HepG2 (cell line): ENCODE results near the gene CCNYL1. TPM values are rescaled to one million over a fixed set of nuclear protein-coding genes. Genes with fewer than 3 reads are reported as not detected.
A peak's percentile ranks its signal among the peaks of the same experiment; 100 is the strongest.

ENCODE experiments used
- ATAC-seq: fragments of 200-7000 bp; cut with Tn5 transposase; 3 replicates; pipeline ENCODE4 v1.9.1; 2020; ENCODE audit warnings: mild to moderate bottlenecking, moderate library complexity
- BruUV-seq: library from RNA; stranded (reverse); fragments of 400-500 nt; replicated peaks from 2 replicates; lab custom pipeline; 2021; lab: Mats Ljungman, UMichigan
- CTCF ChIA-PET: fragments of 300-600 bp; formaldehyde crosslinking; extraction: SDS; loops from one replicate; lab custom pipeline; 2021; ENCODE audit warnings: low total read pairs, inconsistent platforms, low intra/inter-chr PET ratio; lab: Yijun Ruan, JAX
- POLR2A ChIA-PET: fragments of 350-600 bp; sonication (Branson Sonifier 250); formaldehyde crosslinking; loops from one replicate; lab custom pipeline; 2020; ENCODE audit warnings: antibody characterized with exemption, inconsistent platforms; lab: Yijun Ruan, JAX
- DNase-seq: peaks from one replicate; pipeline ENCODE4 v3.0.0-alpha.2; 2015; ENCODE audit warnings: low spot score
- FAIRE-seq: peaks from 3 replicates; lab custom pipeline; 2011; peaks lifted over from hg19 to GRCh38; lab: Jason Lieb, UNC
- H2AFZ ChIP-seq: one replicate; pipeline ENCODE4 v1.6.1; 2011; ENCODE audit warnings: low read length, inconsistent platforms
- H3K27ac ChIP-seq: fragments of 300-600 bp; 3 replicates; pipeline ENCODE4 v1.8.0; 2011; ENCODE audit warnings: mixed run types, mild to moderate bottlenecking, mixed read lengths, low read length, inconsistent platforms; ENCODE audit not compliant: insufficient read depth; ENCODE audit errors: extremely low read length
- H3K27me3 ChIP-seq, 2 experiments: fragments of 200-600 bp in 1 of 2; 2 replicates in 1 of 2; 3 replicates in 1 of 2; pipeline versions ENCODE4 v1.6.0 to v1.8.0; 2011; ENCODE audit warnings: low read length in 2 of 2, mild to moderate bottlenecking in 2 of 2, moderate library complexity in 2 of 2, inconsistent platforms in 1 of 2; ENCODE audit not compliant: insufficient read depth in 2 of 2, control insufficient read depth in 1 of 2
- H3K36me3 ChIP-seq, 2 experiments: fragments of 200-600 bp in 1 of 2; replicated peaks in 1 of 2; 2 replicates in 1 of 2; 3 replicates in 1 of 2; pipeline versions ENCODE4 v1.5.1 to v1.8.0; 2011; ENCODE audit warnings: low read length in 2 of 2, inconsistent platforms in 1 of 2; ENCODE audit not compliant: insufficient read depth in 2 of 2, control insufficient read depth in 1 of 2
- H3K4me1 ChIP-seq: 2 replicates; pipeline ENCODE4 v1.5.1; 2012; ENCODE audit warnings: low read length, inconsistent platforms; ENCODE audit not compliant: insufficient read depth
- H3K4me2 ChIP-seq: 2 replicates; pipeline ENCODE4 v1.6.0; 2011; ENCODE audit warnings: low read depth, low read length, inconsistent platforms
- H3K4me3 ChIP-seq, 3 experiments: fragments of 200-600 bp in 1 of 3; sonication (generic), shearing (Covaris generic) in 1 of 3; replicated peaks in 1 of 3; 2 replicates each; pipeline ENCODE4 v1.5.1; 2011 to 2016; ENCODE audit warnings: low read length in 3 of 3, inconsistent platforms in 2 of 3, low read depth in 2 of 3, mild to moderate bottlenecking in 2 of 3, control low read depth in 1 of 3, mixed read lengths in 1 of 3; ENCODE audit not compliant: insufficient read depth in 1 of 3
- H3K79me2 ChIP-seq: one replicate; pipeline ENCODE4 v1.6.1; 2011; ENCODE audit warnings: low read length, inconsistent platforms; ENCODE audit not compliant: insufficient read depth
- H3K9ac ChIP-seq: 2 replicates; pipeline ENCODE4 v1.6.0; 2011; ENCODE audit warnings: mild to moderate bottlenecking, low read depth, low read length, inconsistent platforms; ENCODE audit not compliant: insufficient read depth
- H3K9me3 ChIP-seq: 2 replicates; pipeline ENCODE4 v1.5.1; 2012; ENCODE audit warnings: mild to moderate bottlenecking, low read length
- H4K20me1 ChIP-seq: 2 replicates; pipeline ENCODE4 v1.6.0; 2011; ENCODE audit warnings: inconsistent platforms, mild to moderate bottlenecking, low read length, moderate library complexity; ENCODE audit not compliant: insufficient read depth
- HMGA1 ChIP-seq: sonication (generic); formaldehyde crosslinking; conservative IDR thresholded peaks from 2 replicates; pipeline ENCODE4 v1.4.0; 2020; ENCODE audit warnings: missing genetic modification reagents
- HNRNPK ChIP-seq: fragments of 200-400 bp; formaldehyde crosslinking; IDR thresholded peaks from 2 replicates; pipeline ENCODE4 v1.6.1; 2018; ENCODE audit warnings: low read length, low read depth, moderate library complexity, mild to moderate bottlenecking; ENCODE audit not compliant: poor library complexity, severe bottlenecking
- PAXIP1 ChIP-seq: sonication (generic); formaldehyde crosslinking; conservative IDR thresholded peaks from 2 replicates; pipeline ENCODE4 v1.4.0; 2020; ENCODE audit warnings: mild to moderate bottlenecking, missing genetic modification reagents, moderate library complexity
- TSC22D2 ChIP-seq: sonication (generic); formaldehyde crosslinking; IDR thresholded peaks from 2 replicates; pipeline ENCODE4 v1.5.1; 2020; ENCODE audit warnings: missing genetic modification reagents, mild to moderate bottlenecking, borderline replicate concordance
- WGBS: methylation state at CpG from one replicate; pipeline ENCODE4 v1.1.6; 2017; ENCODE audit warnings: low lambda C conversion rate; 5-methylcytosine and 5-hydroxymethylcytosine counted together
- in situ Hi-C: cut with HindIII; loops from 2 replicates; pipeline ENCODE4 v1.10.0; 2017; ENCODE audit warnings: low pct_unique_long_range_greater_than_20kb; ENCODE audit not compliant: extremely low pct_ligation_motif_present
- intact Hi-C: fragments of 100-400 bp; cut with micrococcal nuclease; formaldehyde crosslinking; loops from one replicate; pipeline ENCODE4 v1.10.0; 2022; ENCODE audit not compliant: unreplicated experiment
- polyA plus RNA-seq, 8 experiments: library from polyadenylated mRNA; depleted of rRNA in 3 of 8; stranded (reverse) in 7 of 8; unstranded in 1 of 8; fragments of >200 nt; fragmentation: Illumina TruSeq in 4 of 8; extraction: Trizol in 4 of 8; gene quantifications; 2 replicates each; pipeline versions ENCODE4 v1.2.1 to v1.2.3, GENCODE V29; 2011 to 2016; ENCODE audit warnings: low read depth in 4 of 8, missing spikeins in 1 of 8, mixed read lengths in 1 of 8; ENCODE audit not compliant: insufficient read depth in 1 of 8
- total RNA-seq, 5 experiments: library from RNA; depleted of rRNA; stranded (reverse); fragments of >200 nt; fragmentation: Illumina TruSeq; extraction: Trizol; gene quantifications; 2 replicates each; pipeline ENCODE4 v1.2.3, GENCODE V29; 2016; ENCODE audit warnings: low read depth in 1 of 5
- TF ChIP-seq, protein P1 (sequence below): sonication (generic); formaldehyde crosslinking; IDR thresholded peaks from 2 replicates; pipeline ENCODE4 v1.5.1; 2020; ENCODE audit warnings: missing genetic modification reagents, mild to moderate bottlenecking, borderline replicate concordance
- TF ChIP-seq, protein P2 (sequence below): sonication (generic); formaldehyde crosslinking; IDR thresholded peaks from 2 replicates; pipeline ENCODE4 v1.4.0; 2020; ENCODE audit warnings: missing genetic modification reagents
- TF ChIP-seq, protein P3 (sequence below): IDR thresholded peaks from 2 replicates; pipeline ENCODE4 v1.6.1; 2016; ENCODE audit warnings: low read depth, control low read depth
- TF ChIP-seq, protein P4 (sequence below): sonication (generic); formaldehyde crosslinking; IDR thresholded peaks from 2 replicates; pipeline ENCODE4 v1.4.0; 2020; ENCODE audit warnings: missing genetic modification reagents, borderline replicate concordance

The CCNYL1 gene
- total and polyA plus RNA-seq, 2 of the 13 experiments (the other 11 are each of a cell fraction or from before 2014, with no cell fraction given), result 12.5 to 16.2 TPM

GRCh38 chr2:207765547-207765946 lies 54.1 kb downstream of the CCNYL1 start:
- in situ Hi-C loops (loop anchor here (5.0 kb wide), 2 partner anchors 62 to 207 kb away; no protein-coding TSS in a partner anchor), intact Hi-C loops (loop anchor here (5.0 kb wide), 1 partner anchor 47 kb away; no protein-coding TSS in a partner anchor)
- peaks cover 71% of the 10 kb centered on the region for H4K20me1 ChIP-seq
- peak; percentile 75 for FAIRE-seq
- no peaks in the 10 kb centered on the region; a peak in 1 of 5 replicates for H3K27me3 ChIP-seq
- 0% methylated on average over 2 of the region's 2 CpGs for WGBS
- DNase-seq, result peak; percentile 92
- BruUV-seq, result no TSS peak
- peak overlapping the region; percentile 80 to 98 (median 88); a peak in 5 of 6 replicates for H3K4me3 ChIP-seq
- H3K4me1 ChIP-seq, result peaks cover 78% of the 10 kb centered on the region
- ChIA-PET CTCF (interaction anchor here (1.5 kb wide), 1 partner anchor 268 kb away, joined by 6 read pairs; no protein-coding TSS in a partner anchor), POLR2A (interaction anchor here (0.8 to 8.6 kb wide), 21 partner anchors 10 to 275 kb away, joined by 3 to 232 read pairs (median 10); partner anchors contain the start of gene PLEKHM3)
- H2AFZ ChIP-seq, result no peak overlapping the region
- peaks cover 20 to 56% of the 10 kb centered on the region in 2 experiments for H3K36me3 ChIP-seq
- H3K4me2 ChIP-seq, result peak overlapping the region; percentile 87
- ATAC-seq, result no peak
- no peaks in the 10 kb centered on the region for H3K9me3 ChIP-seq
- peaks cover 83% of the 10 kb centered on the region for H3K79me2 ChIP-seq
- peak overlapping the region; percentile 28 for H3K27ac ChIP-seq
- 0 out of 2 replicates have a peak overlapping the region, but pooled peaks have one; percentile 16 for H3K9ac ChIP-seq
- TF ChIP-seq, protein P1, sequence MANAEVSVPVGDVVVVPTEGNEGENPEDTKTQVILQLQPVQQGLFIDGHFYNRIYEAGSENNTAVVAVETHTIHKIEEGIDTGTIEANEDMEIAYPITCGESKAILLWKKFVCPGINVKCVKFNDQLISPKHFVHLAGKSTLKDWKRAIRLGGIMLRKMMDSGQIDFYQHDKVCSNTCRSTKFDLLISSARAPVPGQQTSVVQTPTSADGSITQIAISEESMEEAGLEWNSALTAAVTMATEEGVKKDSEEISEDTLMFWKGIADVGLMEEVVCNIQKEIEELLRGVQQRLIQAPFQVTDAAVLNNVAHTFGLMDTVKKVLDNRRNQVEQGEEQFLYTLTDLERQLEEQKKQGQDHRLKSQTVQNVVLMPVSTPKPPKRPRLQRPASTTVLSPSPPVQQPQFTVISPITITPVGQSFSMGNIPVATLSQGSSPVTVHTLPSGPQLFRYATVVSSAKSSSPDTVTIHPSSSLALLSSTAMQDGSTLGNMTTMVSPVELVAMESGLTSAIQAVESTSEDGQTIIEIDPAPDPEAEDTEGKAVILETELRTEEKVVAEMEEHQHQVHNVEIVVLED (CRISPR knock-in tag), result no peak
- TF ChIP-seq HNRNPK (peak; percentile 81), PAXIP1 (CRISPR knock-in tag) (peak; percentile 82), TSC22D2 (CRISPR knock-in tag) (no peak), HMGA1 (CRISPR knock-in tag) (no peak)
- TF ChIP-seq, protein P2, sequence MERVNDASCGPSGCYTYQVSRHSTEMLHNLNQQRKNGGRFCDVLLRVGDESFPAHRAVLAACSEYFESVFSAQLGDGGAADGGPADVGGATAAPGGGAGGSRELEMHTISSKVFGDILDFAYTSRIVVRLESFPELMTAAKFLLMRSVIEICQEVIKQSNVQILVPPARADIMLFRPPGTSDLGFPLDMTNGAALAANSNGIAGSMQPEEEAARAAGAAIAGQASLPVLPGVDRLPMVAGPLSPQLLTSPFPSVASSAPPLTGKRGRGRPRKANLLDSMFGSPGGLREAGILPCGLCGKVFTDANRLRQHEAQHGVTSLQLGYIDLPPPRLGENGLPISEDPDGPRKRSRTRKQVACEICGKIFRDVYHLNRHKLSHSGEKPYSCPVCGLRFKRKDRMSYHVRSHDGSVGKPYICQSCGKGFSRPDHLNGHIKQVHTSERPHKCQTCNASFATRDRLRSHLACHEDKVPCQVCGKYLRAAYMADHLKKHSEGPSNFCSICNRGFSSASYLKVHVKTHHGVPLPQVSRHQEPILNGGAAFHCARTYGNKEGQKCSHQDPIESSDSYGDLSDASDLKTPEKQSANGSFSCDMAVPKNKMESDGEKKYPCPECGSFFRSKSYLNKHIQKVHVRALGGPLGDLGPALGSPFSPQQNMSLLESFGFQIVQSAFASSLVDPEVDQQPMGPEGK (CRISPR knock-in tag), result peak; percentile 64
- TF ChIP-seq, protein P3, sequence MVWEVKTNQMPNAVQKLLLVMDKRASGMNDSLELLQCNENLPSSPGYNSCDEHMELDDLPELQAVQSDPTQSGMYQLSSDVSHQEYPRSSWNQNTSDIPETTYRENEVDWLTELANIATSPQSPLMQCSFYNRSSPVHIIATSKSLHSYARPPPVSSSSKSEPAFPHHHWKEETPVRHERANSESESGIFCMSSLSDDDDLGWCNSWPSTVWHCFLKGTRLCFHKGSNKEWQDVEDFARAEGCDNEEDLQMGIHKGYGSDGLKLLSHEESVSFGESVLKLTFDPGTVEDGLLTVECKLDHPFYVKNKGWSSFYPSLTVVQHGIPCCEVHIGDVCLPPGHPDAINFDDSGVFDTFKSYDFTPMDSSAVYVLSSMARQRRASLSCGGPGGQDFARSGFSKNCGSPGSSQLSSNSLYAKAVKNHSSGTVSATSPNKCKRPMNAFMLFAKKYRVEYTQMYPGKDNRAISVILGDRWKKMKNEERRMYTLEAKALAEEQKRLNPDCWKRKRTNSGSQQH, result peak; percentile 71
- TF ChIP-seq, protein P4, sequence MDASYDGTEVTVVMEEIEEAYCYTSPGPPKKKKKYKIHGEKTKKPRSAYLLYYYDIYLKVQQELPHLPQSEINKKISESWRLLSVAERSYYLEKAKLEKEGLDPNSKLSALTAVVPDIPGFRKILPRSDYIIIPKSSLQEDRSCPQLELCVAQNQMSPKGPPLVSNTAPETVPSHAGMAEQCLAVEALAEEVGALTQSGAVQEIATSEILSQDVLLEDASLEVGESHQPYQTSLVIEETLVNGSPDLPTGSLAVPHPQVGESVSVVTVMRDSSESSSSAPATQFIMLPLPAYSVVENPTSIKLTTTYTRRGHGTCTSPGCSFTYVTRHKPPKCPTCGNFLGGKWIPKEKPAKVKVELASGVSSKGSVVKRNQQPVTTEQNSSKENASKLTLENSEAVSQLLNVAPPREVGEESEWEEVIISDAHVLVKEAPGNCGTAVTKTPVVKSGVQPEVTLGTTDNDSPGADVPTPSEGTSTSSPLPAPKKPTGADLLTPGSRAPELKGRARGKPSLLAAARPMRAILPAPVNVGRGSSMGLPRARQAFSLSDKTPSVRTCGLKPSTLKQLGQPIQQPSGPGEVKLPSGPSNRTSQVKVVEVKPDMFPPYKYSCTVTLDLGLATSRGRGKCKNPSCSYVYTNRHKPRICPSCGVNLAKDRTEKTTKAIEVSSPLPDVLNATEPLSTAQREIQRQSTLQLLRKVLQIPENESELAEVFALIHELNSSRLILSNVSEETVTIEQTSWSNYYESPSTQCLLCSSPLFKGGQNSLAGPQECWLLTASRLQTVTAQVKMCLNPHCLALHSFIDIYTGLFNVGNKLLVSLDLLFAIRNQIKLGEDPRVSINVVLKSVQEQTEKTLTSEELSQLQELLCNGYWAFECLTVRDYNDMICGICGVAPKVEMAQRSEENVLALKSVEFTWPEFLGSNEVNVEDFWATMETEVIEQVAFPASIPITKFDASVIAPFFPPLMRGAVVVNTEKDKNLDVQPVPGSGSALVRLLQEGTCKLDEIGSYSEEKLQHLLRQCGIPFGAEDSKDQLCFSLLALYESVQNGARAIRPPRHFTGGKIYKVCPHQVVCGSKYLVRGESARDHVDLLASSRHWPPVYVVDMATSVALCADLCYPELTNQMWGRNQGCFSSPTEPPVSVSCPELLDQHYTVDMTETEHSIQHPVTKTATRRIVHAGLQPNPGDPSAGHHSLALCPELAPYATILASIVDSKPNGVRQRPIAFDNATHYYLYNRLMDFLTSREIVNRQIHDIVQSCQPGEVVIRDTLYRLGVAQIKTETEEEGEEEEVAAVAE, result peak; percentile 35
